HEK293 (cell line): ENCODE measurements around the gene CHRD.

Source experiments
- CTCF ChIA-PET: fragments of 350-600 bp; formaldehyde crosslinking; extraction: SDS; loops from one replicate; lab custom pipeline; 2021; ENCODE audit warnings: antibody characterized with exemption; lab: Yijun Ruan, JAX
- POLR2A ChIA-PET: fragments of 300-600 bp; formaldehyde crosslinking; extraction: SDS; loops from one replicate; lab custom pipeline; 2020; ENCODE audit warnings: antibody characterized with exemption, inconsistent platforms; lab: Yijun Ruan, JAX
- H3K27ac ChIP-seq: fragments of 200-500 bp; sonication (Bioruptor generic); 2 replicates; pipeline ENCODE4 v1.5.1; 2014; ENCODE audit warnings: low read depth, low read length, control low read depth, inconsistent platforms; ENCODE audit errors: extremely low read depth
- H3K36me3 ChIP-seq, 2 experiments: fragments of 200-500 bp in 1 of 2; sonication (Bioruptor generic) in 1 of 2; 1 replicate in 1 of 2; 2 replicates in 1 of 2; pipeline ENCODE4 v1.5.1; 2014 to 2017; ENCODE audit warnings: inconsistent platforms in 2 of 2, low read length in 2 of 2; ENCODE audit not compliant: control insufficient read depth in 2 of 2, insufficient read depth in 1 of 2
- H3K4me1 ChIP-seq: fragments of 200-500 bp; sonication (Bioruptor generic); 2 replicates; pipeline ENCODE4 v1.5.1; 2014; ENCODE audit warnings: mild to moderate bottlenecking, low read length, inconsistent platforms; ENCODE audit not compliant: control insufficient read depth, insufficient read depth
- H3K4me3 ChIP-seq: 2 replicates; pipeline ENCODE4 v1.5.1; 2011; ENCODE audit warnings: low read depth, mild to moderate bottlenecking, control low read depth, low read length, moderate library complexity
- H3K9me3 ChIP-seq: fragments of 200-500 bp; sonication (Bioruptor generic); 2 replicates; pipeline ENCODE4 v1.5.1; 2014; ENCODE audit warnings: low read depth, low read length, inconsistent platforms; ENCODE audit not compliant: control insufficient read depth, insufficient read depth
- CTCF ChIP-seq: fragments of 450-650 bp; formaldehyde crosslinking; IDR thresholded peaks from 2 replicates; pipeline ENCODE4 v1.5.1; 2016; ENCODE audit warnings: missing biosample characterization, missing genetic modification characterization
- ELK4 ChIP-seq: IDR thresholded peaks from 2 replicates; pipeline ENCODE4 v1.6.1; 2011; ENCODE audit warnings: mild to moderate bottlenecking, low read depth, low read length, borderline replicate concordance
- GLIS2 ChIP-seq: fragments of 450-650 bp; formaldehyde crosslinking; IDR thresholded peaks from 2 replicates; pipeline ENCODE4 v1.5.1; 2016; ENCODE audit warnings: missing biosample characterization, missing genetic modification characterization
- HOXA7 ChIP-seq: sonication (generic); formaldehyde crosslinking; IDR thresholded peaks from 2 replicates; pipeline ENCODE4 v1.8.1; 2022; ENCODE audit warnings: missing genetic modification reagents, borderline replicate concordance
- IKZF3 ChIP-seq: fragments of 450-650 bp; IDR thresholded peaks from 2 replicates; pipeline ENCODE4 v1.5.0; 2018; ENCODE audit warnings: missing biosample characterization, mild to moderate bottlenecking, missing genetic modification characterization, moderate library complexity
- TCF7L2 ChIP-seq: IDR thresholded peaks from 2 replicates; pipeline ENCODE4 v1.6.1; 2011; ENCODE audit warnings: low read depth, mild to moderate bottlenecking, inconsistent platforms, low read length, moderate library complexity, borderline replicate concordance
- ZBTB1 ChIP-seq: fragments of 450-650 bp; formaldehyde crosslinking; IDR thresholded peaks from 2 replicates; pipeline ENCODE4 v1.5.1; 2016; ENCODE audit warnings: missing biosample characterization, missing genetic modification characterization
- ZFHX2 ChIP-seq: fragments of 450-650 bp; formaldehyde crosslinking; conservative IDR thresholded peaks from 2 replicates; pipeline ENCODE4 v1.5.1; 2016; ENCODE audit warnings: missing biosample characterization, missing genetic modification characterization
- ZNF280C ChIP-seq: fragments of 450-650 bp; formaldehyde crosslinking; IDR thresholded peaks from 2 replicates; pipeline ENCODE4 v1.5.1; 2016; ENCODE audit warnings: missing biosample characterization, missing genetic modification characterization
- ZNF280D ChIP-seq: fragments of 450-650 bp; formaldehyde crosslinking; IDR thresholded peaks from 2 replicates; pipeline ENCODE4 v1.5.1; 2016; ENCODE audit warnings: missing biosample characterization, missing genetic modification characterization
- ZNF335 ChIP-seq: fragments of 450-650 bp; formaldehyde crosslinking; conservative IDR thresholded peaks from 2 replicates; pipeline ENCODE4 v1.5.1; 2016; ENCODE audit warnings: missing biosample characterization, missing genetic modification characterization
- ZNF645 ChIP-seq: fragments of 450-650 bp; formaldehyde crosslinking; IDR thresholded peaks from 2 replicates; pipeline ENCODE4; 2016; ENCODE audit warnings: missing biosample characterization, missing genetic modification characterization
- ZNF707 ChIP-seq: fragments of 450-650 bp; formaldehyde crosslinking; IDR thresholded peaks from 2 replicates; pipeline ENCODE4 v1.5.1; 2016; ENCODE audit warnings: missing biosample characterization, missing genetic modification characterization
- ZNF830 ChIP-seq: fragments of 450-650 bp; IDR thresholded peaks from 2 replicates; pipeline ENCODE4 v1.5.0; 2018; ENCODE audit warnings: missing biosample characterization, missing genetic modification characterization, low read depth, mild to moderate bottlenecking, moderate library complexity
- ZSCAN18 ChIP-seq: fragments of 450-650 bp; formaldehyde crosslinking; IDR thresholded peaks from 2 replicates; pipeline ENCODE4 v1.5.1; 2016; ENCODE audit warnings: missing biosample characterization, missing genetic modification characterization

CHRD gene

GRCh38 chr3:184381261-184382224, 1.7 kb downstream of the CHRD start (continued):
- TF ChIP-seq ELK4: no peak
- no peak for TF ChIP-seq ZNF280C (tag by site-specific recombination)

- Histone ChIP-seq H3K9me3 (no peaks in the 10 kb centered on the region), H3K27ac (no peak overlapping the region)
- CTCF ChIA-PET: interaction anchor here (0.6 kb wide), 2 partner anchors 127 to 238 kb away, joined by 3 to 6 read pairs; no protein-coding TSS in a partner anchor
- TF ChIP-seq GLIS2 (tag by site-specific recombination) (0 out of 2 replicates have a peak, but pooled peaks have one; percentile 6), ZFHX2 (tag by site-specific recombination) (no peak), ZNF830 (tag by site-specific recombination) (no peak), HOXA7 (no peak), CTCF (tag by site-specific recombination) (no peak)
- TF ChIP-seq, all 188 proteins: peak for 1
- POLR2A ChIA-PET: no interaction called here
- H3K4me3 ChIP-seq: no peak overlapping the region
- H3K4me1 ChIP-seq: no peaks in the 10 kb centered on the region
- peaks cover 0 to 14% of the 10 kb centered on the region in 2 experiments; a peak in 1 of 3 replicates for H3K36me3 ChIP-seq
These were observed 2.6 kb downstream of the CHRD start for GRCh38 chr3:184382326-184383032.

- CTCF ChIA-PET: no interaction called here
These were observed 3.3 kb downstream of the CHRD start for GRCh38 chr3:184383033-184383740.

More at GRCh38 chr3:184383033-184383740, 3.3 kb downstream of the CHRD start:
- H3K9me3 ChIP-seq: no peaks in the 10 kb centered on the region
- no peak overlapping the region for H3K27ac ChIP-seq
- H3K4me3 ChIP-seq: no peak overlapping the region
- TF ChIP-seq IKZF3 (no peak), ZNF707 (tag by site-specific recombination) (no peak), ZBTB1 (no peak), ZSCAN18 (no peak), TCF7L2 (no peak), ZNF335 (no peak), ZNF645 (tag by site-specific recombination) (no peak), ZNF280D (no peak)
- H3K4me1 ChIP-seq: no peaks in the 10 kb centered on the region
- H3K36me3 ChIP-seq: peaks cover 0 to 21% of the 10 kb centered on the region in 2 experiments; a peak in 1 of 3 replicates
- POLR2A ChIA-PET: no interaction called here
